HG02885 (cell line): ENCODE measurements around the gene CARD10.
"Not testable (repeated sequence)": the region's sequence is repeated elsewhere in the genome, so short reads cannot be mapped to it uniquely, and the experiment has no call there.

Experiments used
- ATAC-seq: cut with Tn5 transposase; IDR thresholded peaks from one replicate; pipeline ENCODE4 v1.9.1; 2021; ENCODE audit warnings: mild to moderate bottlenecking; ENCODE audit not compliant: unreplicated experiment, poor library complexity

Gene CARD10

GRCh38 chr22:37557321-37558001 lies 38.2 kb upstream of the CARD10 start:
- ATAC-seq = no peak

- ATAC-seq = no peak
Measured at GRCh38 chr22:37556710-37557109, 37.5 kb upstream of the CARD10 start.

GRCh38 chr22:37555029-37555428 lies 35.8 kb upstream of the CARD10 start:
- no peak for ATAC-seq

GRCh38 chr22:37553725-37554124 lies 34.5 kb upstream of the CARD10 start:
- no peak for ATAC-seq

- ATAC-seq = no peak
Measured at GRCh38 chr22:37552524-37553163, 33.4 kb upstream of the CARD10 start.

- ATAC-seq = no peak
Measured at GRCh38 chr22:37551981-37552380, 32.8 kb upstream of the CARD10 start.

- ATAC-seq = not testable (repeated sequence)
Measured at GRCh38 chr22:37550921-37551320, 31.7 kb upstream of the CARD10 start.

- no peak for ATAC-seq
Measured at GRCh38 chr22:37549704-37550059, 30.5 kb upstream of the CARD10 start.

- no peak for ATAC-seq
Measured at GRCh38 chr22:37547251-37547741, 28.1 kb upstream of the CARD10 start.

- ATAC-seq = no peak
Measured at GRCh38 chr22:37546437-37547250, 27.4 kb upstream of the CARD10 start.

- ATAC-seq = no peak
Measured at GRCh38 chr22:37545703-37546436, 26.7 kb upstream of the CARD10 start.

- no peak for ATAC-seq
Measured at GRCh38 chr22:37544955-37545702, 25.9 kb upstream of the CARD10 start.

- no peak for ATAC-seq
Measured at GRCh38 chr22:37542959-37543358, 23.7 kb upstream of the CARD10 start.

GRCh38 chr22:37542416-37542815 lies 23.2 kb upstream of the CARD10 start:
- ATAC-seq = not testable (repeated sequence)

GRCh38 chr22:37539790-37540189 lies 20.6 kb upstream of the CARD10 start:
- ATAC-seq = not testable (repeated sequence)

- peak; percentile 81 for ATAC-seq
Measured at GRCh38 chr22:37538590-37539357, 19.6 kb upstream of the CARD10 start.

- ATAC-seq = no peak
Measured at GRCh38 chr22:37535159-37535558, 15.9 kb upstream of the CARD10 start.

GRCh38 chr22:37534445-37534844 lies 15.2 kb upstream of the CARD10 start:
- no peak for ATAC-seq

- no peak for ATAC-seq
Measured at GRCh38 chr22:37533995-37534394, 14.8 kb upstream of the CARD10 start.
